Ovary (tissue), 9 donors: ENCODE data around the gene CNRIP1. TPM values are rescaled to one million over a fixed set of nuclear protein-coding genes. Genes with fewer than 3 reads are reported as not detected.

ENCODE experiments used
- polyA plus RNA-seq, 2 donors: library from polyadenylated mRNA; stranded (reverse); fragments of 200-250 nt in 1 of 2; fragments of 350-450 nt in 1 of 2; fragmentation: Illumina TruSeq in 1 of 2; extraction: RNeasy Lipid Tissue Mini Kit (QIAGEN cat#74804) in 1 of 2; gene quantifications; one replicate each; pipeline ENCODE4 v1.2.3, GENCODE V29; 2013 to 2014
- total RNA-seq, 7 donors: library from RNA; depleted of rRNA in 2 of 7; stranded (reverse); fragments of >200 nt in 2 of 7; fragmentation: NEBNext Ultra II Directional in 3 of 7; extraction: Animal tissue kit (Norgen Biotek cat#: 25700) in 3 of 7; gene quantifications; one replicate each; pipeline versions ENCODE4 v1.1.0 to v1.2.4, GENCODE V29; 2016 to 2023
- donor health status: DM: no; HTN: no; CAD: no; lungs with moderate emphysema.
- donor health status: DM: no; HTN: no; CAD: no.
- donor health status: Bipolar disorder and iron deficiency.
- donor health status: DM: yes; HTN: yes; CAD: no.
- donor health status: DM: no; HTN: no; CAD: no.
- donor health status: DM: yes; HTN: yes; CAD: no.

Gene CNRIP1
- total and polyA plus RNA-seq, 9 donors = 29.8 to 95.5 (median 50.2) TPM

Other genes with a start within 250 kb of the CNRIP1 start
- gene PNO1, start 162.1 kb downstream of the CNRIP1 start, total RNA-seq = 10 to 100 TPM in 6 of 7 donors, 1 to 10 TPM in 1; 8.9 to 26.4 (median 12.7) TPM
- gene PNO1, start 162.1 kb downstream of the CNRIP1 start, polyA plus RNA-seq = 10 to 100 TPM in 1 of 2 donors, 1 to 10 TPM in 1; 6.1 to 14.8 TPM
- gene PPP3R1, start 67.4 kb downstream of the CNRIP1 start, total RNA-seq = 10 to 100 TPM; 22.5 to 61.5 (median 54.0) TPM
- 10 to 100 TPM; 22.4 to 75.7 TPM for gene PPP3R1, start 67.4 kb downstream of the CNRIP1 start, polyA plus RNA-seq
- gene PLEK, start 45.3 kb upstream of the CNRIP1 start, total RNA-seq = 10 to 100 TPM in 1 of 7 donors, 1 to 10 TPM in 6; 1.5 to 11.0 (median 2.7) TPM
- gene PLEK, start 45.3 kb upstream of the CNRIP1 start, polyA plus RNA-seq = 10 to 100 TPM in 1 of 2 donors, 1 to 10 TPM in 1; 2.5 to 22.1 TPM
- gene FBXO48, start 147.3 kb upstream of the CNRIP1 start, total RNA-seq = 1 to 10 TPM in 5 of 7 donors, under 1 TPM in 2; 0.57 to 1.6 (median 1.1) TPM
- gene FBXO48, start 147.3 kb upstream of the CNRIP1 start, polyA plus RNA-seq = 1 to 10 TPM in 1 of 2 donors, under 1 TPM in 1; 0.91 to 1.9 TPM
- 10 to 100 TPM in 4 of 7 donors, 1 to 10 TPM in 3; 8.2 to 14.1 (median 11.6) TPM for gene APLF, start 147.6 kb upstream of the CNRIP1 start, total RNA-seq
- gene APLF, start 147.6 kb upstream of the CNRIP1 start, polyA plus RNA-seq = 1 to 10 TPM; 1.0 to 2.2 TPM